ENCODE results near the gene TOMM22.

DNA sequence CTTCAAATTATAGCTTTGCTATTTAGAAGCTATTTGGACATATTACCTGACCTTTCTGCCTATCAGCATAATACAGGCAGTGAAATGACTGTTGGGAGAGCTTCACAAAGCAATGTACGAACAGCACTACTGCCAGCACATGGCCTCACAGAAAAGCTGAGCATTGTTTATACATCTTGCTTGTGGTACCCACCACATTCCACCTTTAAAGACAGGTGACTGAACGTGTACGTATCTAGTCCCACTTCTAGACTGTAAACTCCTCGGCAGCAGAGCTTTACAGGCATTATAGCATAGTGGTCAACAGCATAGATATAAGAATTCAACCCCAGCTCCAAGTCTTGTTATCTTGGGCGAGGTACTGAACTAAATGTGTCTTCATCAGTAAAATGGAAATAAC is 17.4 kb downstream of the TOMM22 start:
- TF ChIP-seq, protein P1, sequence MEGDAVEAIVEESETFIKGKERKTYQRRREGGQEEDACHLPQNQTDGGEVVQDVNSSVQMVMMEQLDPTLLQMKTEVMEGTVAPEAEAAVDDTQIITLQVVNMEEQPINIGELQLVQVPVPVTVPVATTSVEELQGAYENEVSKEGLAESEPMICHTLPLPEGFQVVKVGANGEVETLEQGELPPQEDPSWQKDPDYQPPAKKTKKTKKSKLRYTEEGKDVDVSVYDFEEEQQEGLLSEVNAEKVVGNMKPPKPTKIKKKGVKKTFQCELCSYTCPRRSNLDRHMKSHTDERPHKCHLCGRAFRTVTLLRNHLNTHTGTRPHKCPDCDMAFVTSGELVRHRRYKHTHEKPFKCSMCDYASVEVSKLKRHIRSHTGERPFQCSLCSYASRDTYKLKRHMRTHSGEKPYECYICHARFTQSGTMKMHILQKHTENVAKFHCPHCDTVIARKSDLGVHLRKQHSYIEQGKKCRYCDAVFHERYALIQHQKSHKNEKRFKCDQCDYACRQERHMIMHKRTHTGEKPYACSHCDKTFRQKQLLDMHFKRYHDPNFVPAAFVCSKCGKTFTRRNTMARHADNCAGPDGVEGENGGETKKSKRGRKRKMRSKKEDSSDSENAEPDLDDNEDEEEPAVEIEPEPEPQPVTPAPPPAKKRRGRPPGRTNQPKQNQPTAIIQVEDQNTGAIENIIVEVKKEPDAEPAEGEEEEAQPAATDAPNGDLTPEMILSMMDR (IDR thresholded peaks at IDR 0.05; ENCODE audit: low read length) = no peak
- TF ChIP-seq EZH2 (optimal IDR thresholded peaks at IDR 0.05; ENCODE audit: low read depth, low read length) = no peak
- TF ChIP-seq EZH2phosphoT487 (IDR thresholded peaks at IDR 0.05; ENCODE audit: low read length) = no peak

Measured in MM.1S (cell line).